MM.1S (cell line): Measurements from ENCODE around the gene PIAS4.

Experiments
- CTCF ChIP-seq: fragments of 300-600 bp; sonication (generic); IDR thresholded peaks from 2 replicates; pipeline ENCODE4 v1.5.1; 2016; ENCODE audit warnings: antibody characterized with exemption, low read length, mixed read lengths
- EZH2phosphoT487 ChIP-seq: fragments of 300-600 bp; sonication (generic); IDR thresholded peaks from 2 replicates; pipeline ENCODE4 v1.6.1; 2018; ENCODE audit warnings: antibody characterized with exemption, low read length

DNA sequence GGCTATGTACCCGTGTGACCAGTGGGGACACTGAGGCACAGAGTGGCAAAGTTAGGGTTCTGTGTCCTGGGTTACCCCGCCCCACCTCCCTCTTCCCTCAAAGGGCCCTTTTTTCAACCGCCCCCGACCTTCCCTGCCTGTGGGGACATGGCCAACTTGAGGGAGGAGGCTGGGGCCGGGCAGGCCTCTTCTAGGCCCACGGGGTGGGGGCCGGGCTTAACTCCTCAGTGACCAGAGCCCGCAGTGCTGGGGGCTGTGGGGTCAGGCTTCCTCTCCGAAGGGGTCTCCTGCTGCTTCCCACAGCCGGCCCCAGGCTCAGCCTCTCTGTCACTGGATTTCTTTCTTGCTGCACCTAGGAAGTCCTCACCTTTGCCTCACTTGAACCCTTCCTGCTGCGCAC, 23.9 kb downstream of the PIAS4 start:
- TF ChIP-seq EZH2phosphoT487 (no peak), CTCF (no peak)
